Eye (tissue), 1 donor: ENCODE data around the gene CA10.
A peak's percentile ranks its signal among the peaks of the same experiment; 100 is the strongest.

Source experiments
- DNase-seq: peaks from one replicate; pipeline ENCODE4 v3.0.0-alpha.2; 2015

CA10 gene

DNA sequence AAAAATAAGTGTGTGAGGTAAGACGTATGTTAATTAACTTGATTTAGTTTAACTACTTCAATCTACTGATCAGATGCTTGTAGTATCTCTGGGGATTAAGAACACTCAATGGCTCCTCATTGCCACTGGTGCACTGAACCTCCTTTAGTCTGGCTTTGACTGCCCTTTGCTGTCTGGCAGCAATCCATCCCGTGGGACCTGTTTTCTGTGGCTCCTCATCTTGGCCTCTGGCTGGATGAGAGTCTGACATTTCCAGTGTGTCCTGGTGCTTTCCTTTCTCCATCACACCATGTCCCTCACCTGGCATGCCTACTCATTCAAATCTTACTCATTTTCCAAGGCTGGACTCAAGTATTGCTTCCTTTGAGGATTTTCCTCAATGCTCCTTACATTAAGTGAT is 212.2 kb downstream of the CA10 start:
- peak; percentile 42 for DNase-seq

DNA sequence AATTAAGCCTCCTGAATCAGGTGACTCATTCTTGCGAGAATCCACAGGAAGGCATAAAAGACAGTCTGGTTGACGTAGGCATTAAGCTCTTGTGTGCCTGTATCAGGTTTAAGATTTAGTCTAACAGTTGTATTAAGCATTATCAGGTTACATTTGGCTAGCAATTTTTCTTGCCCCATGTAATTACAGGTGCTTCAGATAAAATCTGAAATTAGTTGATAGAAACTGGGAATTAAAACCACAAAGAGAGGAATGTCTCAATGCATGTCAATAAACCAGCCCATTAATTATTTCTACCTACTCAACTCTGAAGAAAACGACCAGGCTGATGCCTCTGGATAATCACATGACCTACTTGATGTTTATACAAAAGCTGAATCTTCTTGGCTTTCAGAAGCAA is 217.2 kb downstream of the CA10 start:
- no peak for DNase-seq

DNA sequence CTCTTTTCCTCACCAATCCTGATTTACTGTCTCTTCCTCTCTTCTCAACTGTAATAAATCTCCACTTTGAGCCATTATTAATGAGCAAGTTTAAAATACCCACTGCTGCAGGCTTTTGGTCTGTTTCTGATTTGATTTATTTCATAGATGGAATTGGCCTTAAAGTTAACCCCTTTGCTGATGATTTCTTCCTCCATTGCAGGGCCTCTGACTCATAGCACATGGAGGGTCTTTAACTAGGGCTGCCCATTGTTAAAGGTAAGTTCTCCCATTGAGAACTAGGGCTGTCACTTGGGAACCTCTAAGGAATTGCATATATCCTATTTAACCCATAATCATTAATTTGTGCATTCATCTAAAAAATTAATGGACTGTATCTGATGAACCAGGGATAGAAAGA is 221.2 kb downstream of the CA10 start:
- no peak for DNase-seq

DNA sequence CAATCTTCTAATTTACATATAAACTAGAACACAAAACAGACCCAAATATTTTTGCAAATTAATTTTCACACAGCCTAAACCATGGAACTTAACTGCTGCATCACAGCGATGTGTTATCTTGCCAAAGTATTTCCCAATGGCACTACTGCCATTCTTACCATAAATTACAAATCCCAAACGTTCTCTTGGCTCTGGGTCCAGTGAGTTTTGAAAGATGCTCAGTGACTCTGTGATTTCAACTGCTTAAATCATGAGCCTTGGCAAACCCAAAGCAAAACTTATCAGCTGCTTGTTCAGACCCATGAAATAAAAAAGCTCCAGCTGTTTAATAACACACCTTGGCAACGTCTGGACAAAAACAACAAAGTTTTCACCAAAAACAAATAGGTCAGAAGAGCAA is 223.0 kb downstream of the CA10 start:
- DNase-seq: no peak

DNA sequence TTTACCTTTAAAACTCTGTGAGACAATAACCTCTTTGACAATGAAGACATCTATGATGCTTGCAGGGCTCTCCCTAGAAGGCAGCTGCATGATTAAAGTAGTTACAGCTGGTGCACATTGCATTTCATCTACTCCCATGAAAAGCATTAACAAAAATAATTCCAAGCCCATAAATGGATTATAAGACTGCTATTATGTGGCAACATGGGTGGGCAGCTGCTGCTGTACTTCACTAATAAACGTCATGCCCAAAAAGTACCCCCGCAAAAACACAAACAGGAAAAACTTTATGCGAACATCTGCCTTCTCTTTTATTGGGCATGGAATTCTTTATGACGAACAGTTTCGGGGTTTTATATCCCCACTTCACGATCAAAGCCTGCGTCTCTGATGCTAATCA is 224.9 kb downstream of the CA10 start:
- DNase-seq: no peak

DNA sequence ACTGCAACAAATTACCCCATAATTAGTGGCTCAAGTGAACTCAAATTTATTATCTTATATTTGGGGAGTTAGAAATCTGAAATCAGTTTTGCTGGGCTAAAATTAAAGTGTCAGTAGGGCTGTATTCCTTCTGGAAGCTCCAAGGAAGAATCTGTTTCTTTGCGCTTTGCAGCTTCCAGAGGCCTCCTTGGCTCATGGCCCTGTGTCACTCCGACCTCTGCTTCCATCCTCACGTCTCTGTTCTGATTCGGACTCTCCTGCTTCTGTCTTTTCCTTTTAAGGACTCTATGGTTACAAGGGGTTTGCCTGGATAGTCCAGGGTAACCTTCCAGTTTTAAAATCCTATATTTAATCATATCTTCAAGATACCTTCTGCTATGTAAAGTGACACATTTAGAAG is 232.1 kb downstream of the CA10 start:
- no peak for DNase-seq

DNA sequence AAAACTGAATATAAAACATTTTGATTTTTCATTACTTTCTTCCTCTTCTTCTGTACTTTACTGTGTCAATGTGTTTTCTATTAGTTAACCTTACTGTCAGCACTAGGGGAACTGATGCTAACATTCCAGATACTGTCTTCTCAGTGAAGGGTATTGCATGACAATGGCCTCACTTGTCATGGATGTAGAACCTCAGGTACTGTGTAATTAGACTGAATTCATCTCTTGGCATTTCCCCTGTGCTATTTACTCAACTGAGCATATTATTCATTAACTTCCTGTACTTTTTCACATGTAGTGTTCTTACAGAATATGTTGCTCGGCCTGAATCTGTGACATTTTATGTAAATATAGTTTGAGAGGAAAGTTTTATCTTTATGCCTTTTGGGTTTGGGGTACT is 237.0 kb downstream of the CA10 start:
- DNase-seq: no peak

DNA sequence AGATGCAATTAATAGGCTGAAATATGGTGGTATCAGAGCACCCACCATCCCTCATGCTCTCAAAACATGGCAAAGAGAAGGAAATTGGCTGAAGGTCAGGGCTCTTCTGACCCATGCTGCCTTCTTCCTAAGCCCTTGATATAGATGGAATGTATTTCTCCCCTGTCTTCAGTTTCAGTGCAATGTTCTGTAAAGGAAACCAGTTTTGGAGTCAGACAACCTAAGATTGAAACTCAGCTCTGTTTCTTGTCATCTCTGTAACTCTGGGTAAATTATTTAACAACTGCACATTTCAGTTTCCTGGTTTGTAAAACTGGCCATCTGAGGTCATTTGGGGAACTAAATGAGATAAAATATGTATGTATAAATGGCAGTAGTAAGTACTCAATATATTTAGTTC is 243.9 kb downstream of the CA10 start:
- no peak for DNase-seq

DNA sequence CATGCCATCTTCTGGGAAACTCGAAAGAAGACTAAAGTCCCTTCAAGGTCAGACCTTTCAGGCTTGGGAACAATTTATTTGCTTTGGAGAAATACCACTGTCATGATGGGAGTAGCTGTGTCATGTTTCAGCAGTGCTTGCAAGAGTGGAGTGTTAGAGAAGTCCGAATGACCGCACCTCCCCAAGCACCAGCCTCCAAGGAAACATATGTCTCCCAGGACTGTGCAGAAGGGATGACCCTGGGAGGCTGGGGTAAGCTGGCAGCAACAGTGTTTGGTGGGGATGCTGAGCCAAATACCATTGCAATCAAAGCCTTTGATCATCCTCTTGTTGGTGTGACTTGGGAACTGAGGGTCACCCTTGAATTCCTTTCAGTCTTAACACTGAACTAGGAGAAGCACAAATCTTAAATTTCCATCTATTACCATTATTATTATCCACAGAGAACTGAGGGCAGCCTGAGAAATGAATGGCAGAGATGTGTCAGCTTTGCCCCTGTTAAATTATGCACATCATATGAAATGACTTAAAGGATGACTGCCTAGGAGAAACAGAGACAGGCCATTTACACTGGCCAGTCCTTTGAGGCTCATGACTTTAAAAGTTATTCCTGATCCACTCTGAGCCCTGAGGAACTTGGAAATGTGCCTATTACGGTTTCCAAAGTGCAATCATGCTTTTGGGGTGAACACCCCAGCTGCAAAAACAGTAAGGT is 244.9 kb downstream of the CA10 start:
- no peak for DNase-seq

DNA sequence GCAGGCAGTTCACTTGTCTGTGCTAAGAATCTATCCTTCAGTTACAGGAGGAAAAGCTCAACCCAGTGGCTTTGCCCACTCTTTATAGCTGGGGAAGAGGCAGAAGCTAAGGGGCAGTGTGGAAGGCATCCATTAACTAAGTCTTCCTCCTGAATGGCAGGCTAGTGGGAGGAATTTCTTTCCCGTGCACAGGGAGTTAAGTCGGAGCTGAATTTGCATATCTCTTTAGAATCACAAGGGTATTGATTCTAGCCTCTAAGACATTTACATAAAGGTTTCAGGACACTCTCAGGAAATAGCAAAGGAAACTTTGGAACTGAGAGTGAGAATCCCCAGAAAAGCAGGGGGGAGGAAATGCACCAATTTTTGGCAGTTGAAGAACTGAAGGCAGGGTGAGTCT is 245.6 kb downstream of the CA10 start:
- DNase-seq: no peak

DNA sequence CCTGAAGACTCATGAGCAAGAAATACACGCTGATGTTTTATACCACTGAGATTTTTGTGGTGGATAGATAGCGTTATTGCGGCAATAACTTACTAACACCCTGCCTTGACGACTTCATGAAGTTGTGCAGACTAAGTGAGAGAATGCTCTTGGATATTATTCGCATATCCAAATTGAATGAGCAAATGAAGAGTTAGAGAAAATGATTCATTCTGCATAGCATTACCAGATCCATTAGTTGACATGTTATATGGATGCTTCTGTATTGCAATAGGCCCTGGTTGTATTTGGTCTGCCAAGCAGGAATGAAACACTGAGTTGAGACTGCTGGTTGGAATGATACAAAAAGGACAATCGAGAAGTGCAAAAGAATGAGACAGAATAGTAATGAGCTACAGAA is 247.3 kb downstream of the CA10 start:
- DNase-seq: no peak

DNA sequence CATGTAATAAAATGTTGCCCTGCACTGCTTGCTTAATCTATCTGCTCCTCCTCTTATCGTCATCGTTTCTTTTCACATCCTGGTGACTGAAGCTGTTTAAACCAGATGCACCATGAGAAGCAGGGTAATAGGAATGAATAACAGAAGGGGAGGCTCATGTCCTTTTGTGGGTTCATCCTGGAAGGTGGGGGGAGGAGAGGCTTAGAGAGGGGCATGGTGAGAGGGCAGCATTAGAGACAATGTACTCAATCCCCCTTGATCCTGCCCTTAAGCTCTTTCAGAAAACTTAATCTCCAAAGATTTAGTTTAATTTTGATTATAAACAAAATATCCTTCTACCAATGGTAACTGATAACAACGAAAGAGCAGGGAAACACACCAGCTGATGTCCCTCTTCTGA is 248.5 kb downstream of the CA10 start:
- DNase-seq: no peak

DNA sequence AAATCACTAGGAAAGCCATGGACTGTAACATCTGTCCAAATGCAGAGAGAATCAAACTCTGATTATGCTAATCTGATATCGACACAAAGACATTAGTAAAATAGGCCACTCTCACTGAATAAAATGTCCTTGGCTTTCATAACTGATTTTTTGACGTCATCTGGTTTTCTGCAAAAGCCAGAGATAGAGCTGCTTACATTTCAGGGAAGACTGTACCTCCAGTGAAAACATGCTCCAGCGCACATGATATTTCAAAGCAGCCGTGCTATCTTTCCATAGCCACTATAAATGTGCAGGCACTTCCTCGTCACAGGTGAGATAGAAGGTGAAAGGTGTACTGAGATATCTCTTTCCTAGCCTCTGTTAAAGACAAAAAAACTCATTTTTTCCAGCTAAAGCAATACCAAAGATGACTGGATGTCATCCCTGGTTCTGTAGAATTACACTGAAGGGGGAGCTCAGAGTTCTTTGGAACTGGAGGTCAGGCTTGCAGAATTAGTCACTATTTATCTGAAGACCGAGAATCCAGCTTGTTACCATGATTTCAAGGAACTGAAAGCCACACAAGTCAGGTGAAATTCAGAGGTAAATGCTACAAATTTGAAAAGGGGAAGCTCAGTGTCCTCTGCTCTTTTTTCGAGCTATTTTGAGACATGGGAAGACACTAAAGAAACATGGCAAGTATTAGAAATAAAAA is 249.5 kb downstream of the CA10 start:
- DNase-seq: no peak

DNA sequence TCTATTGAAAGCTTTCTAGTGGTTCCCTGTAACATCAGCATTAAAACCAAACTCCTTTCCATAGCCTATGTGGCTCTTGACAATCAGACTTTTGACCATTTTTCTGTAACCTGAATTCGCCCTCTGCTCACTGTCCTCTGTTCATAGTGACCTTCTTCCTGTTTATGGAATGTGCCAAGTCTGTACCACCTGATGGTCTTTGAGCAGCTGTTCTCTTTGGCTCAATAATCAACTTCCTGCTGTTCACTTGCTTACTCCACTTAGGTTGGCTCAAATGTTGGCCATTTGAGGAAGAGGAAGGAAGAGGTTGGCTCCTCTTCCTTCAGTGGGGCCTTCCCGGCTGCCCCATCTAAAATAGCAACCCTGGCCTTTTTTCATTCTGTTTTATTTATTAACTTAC is 251.5 kb downstream of the CA10 start:
- no peak for DNase-seq

DNA sequence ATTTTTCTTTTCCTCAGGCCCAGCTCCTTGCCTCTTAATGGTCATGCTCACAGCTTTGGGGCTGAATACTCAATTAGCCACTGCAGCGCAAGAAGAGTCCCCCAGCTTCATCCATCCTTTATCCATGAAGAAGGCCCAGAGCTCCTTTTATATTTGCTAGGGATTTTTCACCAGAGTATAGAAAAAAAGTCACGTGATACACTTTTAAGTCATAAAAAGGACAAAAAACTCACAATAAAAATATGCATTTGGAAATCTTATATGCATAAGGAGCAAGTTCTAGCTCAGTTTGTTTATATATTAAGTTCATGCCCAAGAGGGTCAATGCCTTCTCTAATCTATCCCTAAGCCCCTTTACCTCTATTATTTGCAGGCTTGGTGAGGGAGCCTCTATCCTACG is 254.1 kb downstream of the CA10 start:
- no peak for DNase-seq

DNA sequence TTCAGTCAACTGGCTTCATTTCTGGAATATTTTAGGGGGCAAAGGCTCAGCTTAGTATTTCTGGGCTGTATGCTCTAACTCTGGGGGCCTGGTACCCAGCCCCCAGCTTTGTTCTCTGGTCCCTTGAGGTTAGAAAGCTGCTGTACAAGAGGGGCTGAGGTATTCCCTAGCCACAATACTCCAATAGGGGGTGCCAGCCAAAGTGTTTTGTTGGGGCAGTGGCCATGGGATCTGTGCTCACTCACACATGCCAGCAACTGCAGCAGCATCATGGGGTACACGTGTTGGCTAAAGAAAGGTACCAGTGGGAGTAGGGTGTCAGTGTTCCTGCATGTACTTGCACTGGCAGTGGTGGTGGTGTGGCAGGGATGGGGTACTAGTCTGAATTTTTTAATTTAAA is 257.3 kb downstream of the CA10 start:
- DNase-seq: no peak

DNA sequence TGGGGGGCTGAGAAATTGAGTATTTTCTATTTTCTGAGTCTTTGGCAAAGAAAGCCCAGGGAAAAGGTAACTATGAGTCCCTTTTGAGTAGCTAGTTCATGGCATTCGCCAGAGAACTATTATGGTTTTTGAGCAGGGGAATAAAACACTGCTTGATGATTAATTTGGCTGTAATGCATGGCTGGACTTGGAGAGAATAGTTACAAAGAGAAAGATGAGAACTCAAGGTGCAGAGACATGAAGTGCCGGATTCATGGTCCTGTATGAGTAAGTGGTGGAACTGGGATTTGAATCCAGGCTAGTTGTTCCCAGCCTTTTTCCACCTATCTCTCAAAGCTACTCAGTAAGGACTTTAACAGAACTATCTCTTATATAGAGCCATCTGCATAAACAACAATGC is 266.6 kb downstream of the CA10 start:
- DNase-seq: no peak

DNA sequence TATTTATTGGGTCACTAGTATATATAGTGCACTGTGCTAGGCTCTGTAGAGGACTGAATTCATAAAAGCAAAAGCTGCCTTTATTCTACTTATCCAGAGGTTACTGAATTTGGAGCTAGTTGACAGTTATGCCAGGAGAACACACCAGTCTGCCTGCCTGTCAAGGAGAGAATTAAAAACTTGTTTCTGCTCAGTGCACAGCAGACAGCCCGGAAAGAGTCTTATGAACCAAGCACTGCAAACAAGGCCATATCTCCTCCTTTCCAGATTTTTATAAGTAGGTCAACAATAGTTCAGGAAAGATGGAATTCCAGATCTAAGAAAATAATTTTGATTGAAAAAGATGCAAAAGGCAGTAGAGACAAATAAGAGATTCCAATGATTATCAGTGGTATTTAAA is 267.8 kb downstream of the CA10 start:
- DNase-seq: peak; percentile 8

DNA sequence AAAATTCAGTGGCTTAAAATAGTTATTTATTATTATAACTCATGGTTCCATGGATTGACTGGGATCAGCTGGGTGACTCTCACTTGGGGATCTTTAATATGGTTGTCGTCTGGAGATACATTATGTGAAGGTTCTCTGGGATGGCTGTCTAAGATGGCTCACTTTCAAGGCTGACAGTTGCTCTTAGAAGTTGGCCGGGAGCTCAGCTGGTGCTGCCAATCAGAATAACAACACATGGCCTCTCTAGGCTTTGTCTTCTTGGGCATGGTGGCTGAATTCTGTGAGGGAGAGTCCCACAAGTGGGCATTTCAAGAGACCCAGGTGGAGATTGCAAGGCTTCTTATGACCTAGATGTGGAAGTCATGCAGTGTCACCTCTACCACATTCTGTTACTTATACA is 269.7 kb downstream of the CA10 start:
- DNase-seq: no peak

DNA sequence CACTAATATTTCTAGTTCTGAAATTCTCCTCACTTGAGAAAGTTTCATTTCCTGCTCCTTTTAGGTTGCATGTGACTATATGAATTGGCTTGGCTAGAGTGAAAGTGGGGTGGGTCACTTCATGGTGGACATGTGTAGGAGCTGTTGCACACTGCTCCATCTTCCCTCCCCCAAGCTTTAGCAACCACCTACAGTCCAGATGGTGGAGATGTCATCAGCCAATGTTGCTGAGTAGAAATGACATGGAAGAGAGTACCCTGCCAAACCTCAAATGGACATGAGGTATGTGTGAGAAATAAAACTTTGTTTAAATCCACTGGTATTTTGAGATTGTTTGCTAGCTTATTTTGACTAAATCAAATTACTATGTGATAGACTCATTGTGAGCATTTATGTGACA is 281.5 kb downstream of the CA10 start:
- DNase-seq: no peak

DNA sequence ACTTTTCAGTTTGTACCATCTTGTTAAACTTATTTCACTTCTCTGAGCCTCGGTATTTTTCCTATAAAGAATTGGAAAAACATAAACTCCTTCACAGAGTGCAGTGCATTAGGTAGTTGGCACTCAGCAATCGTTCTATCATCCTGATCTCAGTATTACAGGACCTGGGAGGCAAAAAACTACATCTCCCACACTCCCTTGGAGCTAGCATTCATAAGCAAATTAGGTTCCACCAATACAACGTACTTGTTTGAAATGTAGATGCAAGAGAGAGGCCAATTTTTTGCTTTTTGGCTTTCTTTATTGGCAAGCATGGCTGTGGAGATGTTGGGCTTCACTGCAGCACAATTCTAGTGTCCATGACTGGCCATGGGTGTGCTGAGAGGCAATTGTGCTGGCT is 285.2 kb downstream of the CA10 start:
- no peak for DNase-seq

DNA sequence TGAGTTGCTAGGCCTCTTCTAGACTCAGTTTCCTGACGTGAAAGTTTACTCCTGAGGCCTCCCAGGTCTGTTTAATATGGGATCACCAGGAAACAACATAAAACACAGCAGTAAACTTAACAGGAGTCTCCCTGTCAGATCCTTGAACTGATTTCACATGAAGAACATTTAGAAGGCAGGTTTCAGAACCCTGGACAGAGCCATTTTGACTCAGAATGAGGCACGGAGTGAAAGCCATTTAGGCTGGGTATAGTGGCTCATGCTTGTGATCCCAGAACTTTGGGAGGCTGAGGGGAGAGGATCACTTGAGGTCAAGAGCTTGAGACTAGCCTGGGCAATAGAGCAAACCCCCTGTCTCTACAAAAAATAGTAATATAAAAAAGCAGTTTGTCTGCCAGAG is 289.1 kb downstream of the CA10 start:
- DNase-seq: peak; percentile 77

DNA sequence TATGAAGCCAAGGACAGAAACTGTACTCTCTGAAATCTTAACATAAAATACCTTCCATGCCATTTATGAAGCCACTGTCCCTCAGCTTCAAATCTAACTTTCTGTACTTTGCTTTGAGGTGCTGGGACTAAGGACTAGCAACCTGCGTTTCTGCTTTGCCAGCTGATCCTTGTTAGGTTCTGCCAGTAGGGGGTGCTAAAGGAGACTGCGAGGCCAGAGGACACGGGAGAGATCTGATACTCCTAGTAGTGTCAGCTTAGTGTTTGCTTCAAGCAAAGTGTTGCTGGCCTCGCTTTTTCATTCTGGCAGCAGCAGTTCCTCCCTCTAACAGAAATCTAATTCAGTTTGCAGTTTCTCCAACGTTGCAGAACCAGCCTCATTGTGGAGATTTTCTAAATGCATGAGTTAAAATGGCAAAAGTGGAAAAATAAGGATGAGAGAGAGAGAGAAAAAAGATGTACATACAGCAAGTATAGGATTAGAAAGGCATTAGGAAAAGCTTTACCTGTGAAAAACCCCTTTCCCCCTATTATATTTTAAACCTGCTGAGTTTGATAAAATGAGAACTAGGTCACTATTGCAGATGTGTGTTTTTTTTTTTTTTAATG is 297.5 kb downstream of the CA10 start:
- DNase-seq: peak; percentile 80

DNA sequence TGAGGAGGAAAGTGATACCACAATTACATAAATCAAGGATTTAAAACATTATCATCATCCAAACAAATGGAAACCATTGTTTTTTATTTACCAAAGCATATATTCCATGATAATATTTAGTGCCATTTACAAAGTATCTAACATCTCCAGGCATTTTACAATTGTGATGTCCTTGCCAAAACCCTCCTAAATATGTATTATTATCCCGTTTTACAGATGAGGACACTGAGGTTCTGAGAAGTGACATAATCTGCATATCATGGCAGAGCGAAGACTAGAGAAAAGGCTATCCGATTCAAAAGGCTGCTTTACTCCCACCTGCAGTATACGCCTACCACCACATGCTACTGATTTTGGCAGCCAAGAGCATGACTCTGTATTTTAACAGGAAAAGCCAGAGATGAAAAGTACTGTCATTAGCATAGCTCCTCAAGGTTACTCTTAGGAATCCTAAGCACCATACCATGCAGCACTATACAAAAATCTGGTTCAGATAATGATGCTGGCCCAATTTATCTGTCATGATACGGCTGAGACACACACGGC is 301.4 kb downstream of the CA10 start:
- DNase-seq: no peak
